Omental fat pad (tissue), 4 donors: ENCODE results near the gene FAM107B. TPM values are rescaled to one million over a fixed set of nuclear protein-coding genes. Genes with fewer than 3 reads are reported as not detected.

ENCODE experiments used
- ATAC-seq: fragments of 150-250 bp; one replicate; pipeline ENCODE4 v1.9.1; 2016; ENCODE audit warnings: mild to moderate bottlenecking, moderate library complexity; ENCODE audit not compliant: low FRiP score
- DNase-seq: peaks from one replicate; pipeline ENCODE4 v3.0.0-alpha.2; 2019; ENCODE audit warnings: low spot score
- total RNA-seq, 4 donors: library from RNA; depleted of rRNA; stranded (reverse); fragments of >200 nt; gene quantifications; one replicate each; pipeline ENCODE4 v1.1.0, GENCODE V29; 2016
- TF ChIP-seq, protein P1 (sequence below), 3 donors: fragments of 450-650 bp; IDR thresholded peaks; one replicate each; pipeline ENCODE4 v1.5.1; 2016 to 2017; ENCODE audit warnings: antibody characterized with exemption in 3 of 3, mild to moderate bottlenecking in 3 of 3, moderate library complexity in 2 of 3

Gene FAM107B
- total RNA-seq, 4 donors from 2014 or later, result 27.3 to 77.5 (median 53.7) TPM

DNA sequence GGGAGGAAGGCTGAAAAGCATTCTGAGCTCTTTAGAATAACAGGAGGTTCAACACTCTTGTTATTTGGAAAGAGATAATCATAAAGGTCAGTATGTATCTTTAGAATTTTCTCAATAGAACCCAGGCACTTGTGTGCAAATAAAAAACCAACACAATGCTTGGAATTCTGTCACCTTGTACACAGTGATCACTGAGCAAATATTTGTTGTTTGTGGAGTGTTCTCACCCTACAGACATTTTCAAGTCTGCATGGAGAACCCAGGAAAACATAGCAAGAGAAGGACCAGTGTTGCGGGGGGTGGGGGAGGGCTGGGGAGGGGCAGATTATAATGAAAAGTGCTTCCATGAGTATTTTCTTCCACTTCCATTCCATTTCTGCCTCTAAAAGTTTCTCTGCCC lies 87.4 kb downstream of the FAM107B start:
- DNase-seq, result no peak
- TF ChIP-seq, protein P1, sequence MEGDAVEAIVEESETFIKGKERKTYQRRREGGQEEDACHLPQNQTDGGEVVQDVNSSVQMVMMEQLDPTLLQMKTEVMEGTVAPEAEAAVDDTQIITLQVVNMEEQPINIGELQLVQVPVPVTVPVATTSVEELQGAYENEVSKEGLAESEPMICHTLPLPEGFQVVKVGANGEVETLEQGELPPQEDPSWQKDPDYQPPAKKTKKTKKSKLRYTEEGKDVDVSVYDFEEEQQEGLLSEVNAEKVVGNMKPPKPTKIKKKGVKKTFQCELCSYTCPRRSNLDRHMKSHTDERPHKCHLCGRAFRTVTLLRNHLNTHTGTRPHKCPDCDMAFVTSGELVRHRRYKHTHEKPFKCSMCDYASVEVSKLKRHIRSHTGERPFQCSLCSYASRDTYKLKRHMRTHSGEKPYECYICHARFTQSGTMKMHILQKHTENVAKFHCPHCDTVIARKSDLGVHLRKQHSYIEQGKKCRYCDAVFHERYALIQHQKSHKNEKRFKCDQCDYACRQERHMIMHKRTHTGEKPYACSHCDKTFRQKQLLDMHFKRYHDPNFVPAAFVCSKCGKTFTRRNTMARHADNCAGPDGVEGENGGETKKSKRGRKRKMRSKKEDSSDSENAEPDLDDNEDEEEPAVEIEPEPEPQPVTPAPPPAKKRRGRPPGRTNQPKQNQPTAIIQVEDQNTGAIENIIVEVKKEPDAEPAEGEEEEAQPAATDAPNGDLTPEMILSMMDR (IDR thresholded peaks at IDR 0.05), result no peak
- no peak for ATAC-seq

DNA sequence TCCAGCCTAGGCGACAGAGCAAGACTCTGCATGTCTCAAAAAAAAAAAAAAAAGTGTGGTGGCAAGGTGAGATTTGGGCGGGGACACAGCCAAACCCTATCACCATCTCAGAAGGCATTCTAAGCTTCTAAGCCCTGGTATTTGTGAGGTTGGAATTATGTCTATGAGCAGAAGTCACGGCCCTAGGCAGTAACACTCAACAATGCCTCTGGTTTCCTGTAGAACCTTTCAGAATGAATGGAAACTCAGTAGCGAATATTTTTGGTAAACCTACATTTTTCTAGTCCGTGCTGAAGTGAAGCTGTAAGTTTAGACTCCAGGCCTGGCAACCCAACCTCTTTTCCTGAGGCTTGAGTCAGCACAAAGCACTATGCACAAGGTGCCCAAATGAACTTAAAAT lies 88.3 kb downstream of the FAM107B start:
- ATAC-seq, result no peak
- TF ChIP-seq, protein P1 (IDR thresholded peaks at IDR 0.05), result no peak
- no peak for DNase-seq

DNA sequence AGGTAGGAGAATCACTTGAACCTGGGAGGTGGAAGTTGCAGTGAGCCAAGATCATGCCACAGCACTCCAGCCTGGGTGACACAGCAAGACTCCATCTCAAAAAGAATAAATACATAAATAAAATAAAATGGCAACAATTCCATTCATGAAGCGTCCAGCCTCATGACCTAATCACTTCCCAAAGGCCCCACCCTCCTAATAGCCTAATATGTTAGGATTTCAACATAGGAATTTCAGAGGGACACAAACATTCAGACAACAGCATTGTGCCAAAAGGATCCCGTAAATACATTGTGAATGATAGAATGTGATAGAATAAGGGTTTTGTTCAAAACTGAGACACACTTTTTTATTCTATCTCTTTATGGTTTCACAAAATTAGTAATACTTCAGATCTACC lies 90.3 kb downstream of the FAM107B start:
- TF ChIP-seq, protein P1 (IDR thresholded peaks at IDR 0.05), result no peak
- DNase-seq (no peak), ATAC-seq (no peak)

DNA sequence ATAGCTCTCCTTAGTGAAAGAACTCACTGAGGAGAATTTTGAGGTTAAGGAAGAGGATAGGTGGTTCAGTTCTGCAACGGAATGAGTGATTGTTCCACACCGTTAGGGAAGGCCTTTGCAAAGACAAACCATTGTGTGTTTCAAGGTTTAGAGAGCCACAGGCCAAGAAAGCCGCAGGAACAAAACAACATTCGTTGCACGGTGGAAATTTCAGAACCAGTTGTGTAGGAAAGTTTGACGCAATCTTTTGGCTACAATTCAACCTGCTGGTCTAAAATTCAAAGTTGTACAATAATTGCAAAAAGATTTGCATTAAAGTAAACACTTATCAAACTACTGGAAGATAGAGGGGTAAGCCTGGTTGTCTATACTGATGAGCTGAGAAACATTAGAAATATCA lies 91.4 kb downstream of the FAM107B start:
- no peak for ATAC-seq

DNA sequence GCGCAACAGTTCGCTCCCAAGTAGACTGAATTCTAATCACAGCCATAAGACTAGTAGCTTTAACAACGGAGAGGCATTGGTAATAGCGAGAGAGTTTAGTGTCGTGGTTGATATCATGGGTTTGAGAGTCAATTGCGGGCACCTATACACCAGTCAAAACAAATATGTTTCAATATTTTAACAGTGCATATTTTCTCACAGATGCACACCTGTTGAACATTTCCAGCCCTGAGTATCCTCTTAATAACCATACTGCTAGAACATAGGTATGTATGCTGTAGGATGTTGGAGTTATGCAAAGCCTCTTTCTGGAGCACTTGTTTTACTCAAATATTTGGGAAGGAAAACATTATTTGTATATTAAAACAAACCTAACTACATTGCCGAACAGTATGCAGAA lies 92.9 kb downstream of the FAM107B start:
- DNase-seq (no peak), ATAC-seq (no peak)
- TF ChIP-seq, protein P1 (IDR thresholded peaks at IDR 0.05), result no peak

More for the DNA sequence above, 91.4 kb downstream of the FAM107B start:
- DNase-seq, result no peak
- TF ChIP-seq, protein P1 (IDR thresholded peaks at IDR 0.05), result no peak

DNA sequence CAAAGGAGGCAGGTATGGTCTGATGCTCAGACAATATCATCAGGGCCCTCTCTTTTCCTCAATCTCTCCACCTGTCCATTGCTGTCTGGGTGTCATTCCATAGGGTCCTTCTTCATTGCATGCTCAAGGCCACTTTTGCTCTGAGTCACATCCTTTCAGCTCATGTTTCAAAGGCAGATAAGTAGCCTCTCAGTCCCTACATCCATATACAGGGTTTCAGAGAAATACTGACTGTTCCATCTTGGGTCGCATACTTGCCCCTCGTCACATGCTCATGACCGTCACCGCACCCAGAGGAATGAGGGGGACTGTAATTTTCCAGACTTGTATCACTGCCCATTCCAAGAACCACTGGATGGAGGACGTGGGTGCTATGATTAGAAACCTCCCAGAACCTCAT lies 93.4 kb downstream of the FAM107B start:
- ATAC-seq, result no peak
- TF ChIP-seq, protein P1 (IDR thresholded peaks at IDR 0.05), result no peak

DNA sequence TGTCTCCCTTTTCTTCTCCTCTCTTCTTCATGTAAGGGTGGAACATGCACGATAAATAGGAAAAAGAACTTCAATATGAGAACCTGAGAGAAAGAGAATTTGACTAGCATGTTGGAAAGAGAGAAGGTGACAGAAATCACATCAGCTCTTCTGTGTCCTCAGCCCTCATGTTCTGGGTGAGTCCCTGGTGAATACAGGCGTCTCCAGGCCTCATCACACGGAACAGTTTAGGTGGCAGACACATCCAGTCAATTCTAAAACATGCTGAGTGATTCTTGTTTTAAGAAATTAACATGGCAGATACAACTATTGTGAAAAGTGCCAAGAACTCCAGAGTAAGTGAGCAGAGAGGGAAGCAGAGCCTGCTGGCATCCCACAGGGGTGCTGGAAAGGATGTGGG lies 96.1 kb downstream of the FAM107B start:
- TF ChIP-seq, protein P1 (IDR thresholded peaks at IDR 0.05), result no peak
- DNase-seq, result no peak
- no peak for ATAC-seq

More for the DNA sequence above, 93.4 kb downstream of the FAM107B start:
- DNase-seq, result no peak
